ENCODE results near the gene SPRR4. TPM values are rescaled to one million over a fixed set of nuclear protein-coding genes. Genes with fewer than 3 reads are reported as not detected.

Gene SPRR4
- total RNA-seq, 2 donors from 2014 or later = not detected

DNA sequence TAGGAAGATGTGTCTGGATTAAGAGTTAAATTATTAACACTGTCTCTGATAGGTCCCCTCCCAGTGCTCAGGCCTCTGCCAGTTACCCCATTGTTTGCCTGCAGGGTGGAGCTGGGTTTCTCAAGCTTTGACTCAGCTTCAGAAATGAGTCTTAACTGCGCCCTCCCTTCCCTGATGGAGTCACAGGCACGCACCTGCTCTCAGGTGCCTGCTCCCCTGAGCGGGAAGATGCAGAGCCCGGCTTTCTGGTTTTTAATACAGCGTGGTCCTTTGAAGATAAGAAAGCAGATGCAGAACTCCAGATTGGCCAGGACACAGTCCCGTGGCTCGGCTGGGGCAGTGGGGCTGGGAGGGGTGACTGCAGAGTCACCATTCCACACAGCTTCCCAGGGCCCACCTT lies 3.2 kb upstream of the SPRR4 start:
- Histone ChIP-seq H3K4me3 (no peak overlapping the region), H3K4me1 (no peaks in the 10 kb centered on the region), H3K9me3 (no peaks in the 10 kb centered on the region), H3K27ac (no peak overlapping the region), H3K36me3 (no peaks in the 10 kb centered on the region), H3K27me3 (no peaks in the 10 kb centered on the region)
- TF ChIP-seq, protein P1, sequence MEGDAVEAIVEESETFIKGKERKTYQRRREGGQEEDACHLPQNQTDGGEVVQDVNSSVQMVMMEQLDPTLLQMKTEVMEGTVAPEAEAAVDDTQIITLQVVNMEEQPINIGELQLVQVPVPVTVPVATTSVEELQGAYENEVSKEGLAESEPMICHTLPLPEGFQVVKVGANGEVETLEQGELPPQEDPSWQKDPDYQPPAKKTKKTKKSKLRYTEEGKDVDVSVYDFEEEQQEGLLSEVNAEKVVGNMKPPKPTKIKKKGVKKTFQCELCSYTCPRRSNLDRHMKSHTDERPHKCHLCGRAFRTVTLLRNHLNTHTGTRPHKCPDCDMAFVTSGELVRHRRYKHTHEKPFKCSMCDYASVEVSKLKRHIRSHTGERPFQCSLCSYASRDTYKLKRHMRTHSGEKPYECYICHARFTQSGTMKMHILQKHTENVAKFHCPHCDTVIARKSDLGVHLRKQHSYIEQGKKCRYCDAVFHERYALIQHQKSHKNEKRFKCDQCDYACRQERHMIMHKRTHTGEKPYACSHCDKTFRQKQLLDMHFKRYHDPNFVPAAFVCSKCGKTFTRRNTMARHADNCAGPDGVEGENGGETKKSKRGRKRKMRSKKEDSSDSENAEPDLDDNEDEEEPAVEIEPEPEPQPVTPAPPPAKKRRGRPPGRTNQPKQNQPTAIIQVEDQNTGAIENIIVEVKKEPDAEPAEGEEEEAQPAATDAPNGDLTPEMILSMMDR (IDR thresholded peaks at IDR 0.05) = no peak
- no peak for DNase-seq (ENCODE audit: low spot score)

DNA sequence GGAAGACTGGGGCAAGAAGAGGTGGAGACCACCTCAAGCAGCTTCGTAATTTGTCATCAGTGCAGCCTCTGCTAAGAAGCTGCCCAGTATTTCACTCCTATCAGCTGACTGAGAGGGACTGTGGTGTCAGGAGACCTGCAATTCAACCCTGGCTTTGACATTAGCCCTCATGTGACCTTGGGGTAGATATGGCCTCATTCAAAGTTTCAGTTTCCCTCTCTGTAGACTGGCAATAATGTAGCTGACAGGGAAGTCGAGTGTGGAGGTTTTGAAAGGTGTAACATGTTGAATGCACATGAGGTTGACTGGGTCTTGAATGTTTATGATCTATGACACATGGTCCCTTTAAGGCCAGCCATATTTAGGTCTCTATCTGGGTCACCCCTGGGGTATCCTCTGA lies 2.2 kb upstream of the SPRR4 start:
- H3K4me1 ChIP-seq = no peaks in the 10 kb centered on the region
- H3K9me3 ChIP-seq = no peaks in the 10 kb centered on the region
- H3K27ac ChIP-seq = no peak overlapping the region
- no peaks in the 10 kb centered on the region for H3K27me3 ChIP-seq
- H3K4me3 ChIP-seq = no peak overlapping the region
- TF ChIP-seq, protein P1 (IDR thresholded peaks at IDR 0.05) = no peak
- no peak for DNase-seq (ENCODE audit: low spot score)
- H3K36me3 ChIP-seq = no peaks in the 10 kb centered on the region

DNA sequence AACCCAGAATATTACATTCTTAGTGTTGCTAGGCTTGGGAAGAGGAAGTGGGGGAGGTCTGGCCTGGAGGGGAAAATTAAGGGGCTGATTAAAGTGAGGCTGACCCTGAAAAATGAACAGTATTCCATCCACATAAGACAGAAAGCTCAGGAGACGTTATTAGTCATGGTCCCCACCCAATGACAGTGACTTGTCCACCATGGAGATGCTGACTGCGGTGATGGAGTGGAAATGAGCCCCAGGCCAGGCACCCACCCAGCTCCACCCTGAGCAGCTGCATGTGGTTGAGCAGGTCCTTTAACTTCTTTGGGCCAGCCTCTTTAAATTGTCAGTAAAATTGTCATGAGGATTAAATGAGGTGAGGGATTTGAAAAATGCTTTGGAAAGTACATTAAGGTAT lies 1.4 kb upstream of the SPRR4 start:
- Histone ChIP-seq H3K27me3 (no peaks in the 10 kb centered on the region), H3K36me3 (no peaks in the 10 kb centered on the region), H3K27ac (no peak overlapping the region), H3K4me3 (no peak overlapping the region), H3K4me1 (no peaks in the 10 kb centered on the region), H3K9me3 (no peaks in the 10 kb centered on the region)
- TF ChIP-seq, protein P1 (IDR thresholded peaks at IDR 0.05) = no peak
- no peak for DNase-seq (ENCODE audit: low spot score)

DNA sequence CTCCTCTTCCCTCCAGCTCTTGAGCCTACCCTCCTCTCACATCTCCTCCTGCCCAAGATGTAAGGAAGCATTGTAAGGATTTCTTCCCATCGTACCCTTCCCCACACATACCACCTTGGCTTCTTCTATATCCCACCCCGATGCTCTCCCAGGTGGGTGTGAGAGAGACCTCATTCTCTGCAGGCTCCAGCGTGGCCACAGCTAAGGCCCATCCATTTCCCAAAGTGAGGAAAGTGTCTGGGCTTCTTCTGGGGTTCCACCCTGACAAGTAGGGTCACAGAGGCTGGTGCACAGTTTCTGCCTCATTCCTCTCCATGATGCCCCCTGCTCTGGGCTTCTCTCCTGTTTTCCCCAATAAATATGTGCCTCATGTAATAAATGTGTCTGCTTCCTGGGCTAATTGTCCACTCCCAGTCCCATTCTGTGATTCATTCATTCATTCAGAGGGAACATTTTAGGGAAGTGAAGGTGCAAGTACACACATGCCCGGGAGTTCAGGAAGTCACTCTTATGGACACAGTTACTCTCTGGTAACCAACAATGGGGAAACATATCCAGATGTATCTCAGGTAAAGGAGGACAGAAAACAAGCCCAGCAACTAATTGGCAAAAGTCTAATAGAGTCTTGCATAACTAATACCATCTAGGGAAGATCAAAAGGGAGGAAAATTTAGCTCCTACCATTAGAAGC lies 1.9 kb downstream of the SPRR4 start:
- TF ChIP-seq, protein P1 (IDR thresholded peaks at IDR 0.05) = no peak
- H3K27me3 ChIP-seq = no peaks in the 10 kb centered on the region
- no peak overlapping the region for H3K4me3 ChIP-seq
- H3K9me3 ChIP-seq = no peaks in the 10 kb centered on the region
- no peak for DNase-seq (ENCODE audit: low spot score)
- no peaks in the 10 kb centered on the region for H3K36me3 ChIP-seq
- no peak overlapping the region for H3K27ac ChIP-seq
- no peaks in the 10 kb centered on the region for H3K4me1 ChIP-seq

DNA sequence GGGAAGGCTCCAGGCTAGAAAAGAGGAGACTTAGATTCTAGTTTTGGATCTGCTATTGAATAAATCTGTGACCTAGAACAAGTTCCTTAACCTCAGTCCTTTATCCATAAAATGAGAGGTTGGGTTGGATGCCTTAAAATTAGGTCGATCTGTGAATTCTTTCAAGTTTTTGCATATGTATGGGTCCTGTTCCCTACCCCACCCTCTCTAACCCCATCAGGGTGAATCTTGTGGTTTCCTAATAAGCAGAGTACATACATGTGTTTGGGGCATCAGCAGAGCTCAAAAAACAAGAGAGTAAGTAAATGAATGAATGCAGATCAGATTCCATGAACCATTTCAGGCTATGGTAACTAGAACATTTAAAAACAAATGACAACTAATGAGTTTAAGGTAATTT lies 6.2 kb downstream of the SPRR4 start:
- no peaks in the 10 kb centered on the region for H3K9me3 ChIP-seq
- H3K4me3 ChIP-seq = no peak overlapping the region
- H3K36me3 ChIP-seq = no peaks in the 10 kb centered on the region
- no peaks in the 10 kb centered on the region for H3K4me1 ChIP-seq
- TF ChIP-seq, protein P1 (IDR thresholded peaks at IDR 0.05) = no peak
- DNase-seq (ENCODE audit: low spot score) = no peak
- H3K27me3 ChIP-seq = no peaks in the 10 kb centered on the region
- no peak overlapping the region for H3K27ac ChIP-seq

DNA sequence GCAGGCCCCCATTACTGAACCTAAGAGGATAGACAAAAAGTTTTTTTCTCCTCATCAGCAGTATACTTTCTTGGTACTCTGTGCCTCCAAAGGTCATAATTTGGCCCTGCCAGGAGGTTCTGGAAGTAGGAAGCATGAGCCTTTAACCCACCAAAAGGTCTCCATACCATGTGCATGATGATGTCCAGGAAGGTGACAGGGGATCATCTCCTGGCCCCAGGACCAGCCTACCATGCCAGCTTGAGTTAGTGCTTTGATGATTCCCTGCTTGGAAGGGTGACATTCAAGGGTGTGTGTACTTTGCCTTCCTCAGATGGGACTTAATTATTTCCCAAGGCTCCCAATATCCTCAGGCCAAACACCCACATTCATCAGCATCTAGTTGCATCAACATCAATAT lies 7.2 kb downstream of the SPRR4 start:
- Histone ChIP-seq H3K4me1 (no peaks in the 10 kb centered on the region), H3K27me3 (no peaks in the 10 kb centered on the region), H3K9me3 (no peaks in the 10 kb centered on the region), H3K4me3 (no peak overlapping the region), H3K27ac (no peak overlapping the region), H3K36me3 (no peaks in the 10 kb centered on the region)
- no peak for DNase-seq (ENCODE audit: low spot score)
- TF ChIP-seq, protein P1 (IDR thresholded peaks at IDR 0.05) = no peak
